Peyer's patch (tissue), 4 donors: Measurements from ENCODE around the gene PROSER3.

Experiments used
- CTCF ChIP-seq, 6 experiments: fragments of 450-650 bp in 4 of 6; fragments of 200-600 bp in 2 of 6; sonication (generic) in 1 of 6; IDR thresholded peaks; one replicate each; pipeline ENCODE4 v1.5.1; 2017 to 2019; ENCODE audit warnings: antibody characterized with exemption in 6 of 6, mild to moderate bottlenecking in 3 of 6, moderate library complexity in 1 of 6
- POLR2A ChIP-seq, 2 donors: fragments of 450-650 bp; IDR thresholded peaks; one replicate each; pipeline ENCODE4 v1.5.1; 2017; ENCODE audit warnings: antibody characterized with exemption in 2 of 2, mild to moderate bottlenecking in 2 of 2, moderate library complexity in 2 of 2

- TF ChIP-seq CTCF (IDR thresholded peaks at IDR 0.05) = no peak
- no peak for TF ChIP-seq POLR2A (IDR thresholded peaks at IDR 0.05)
Observed at GRCh38 chr19:35720648-35721047, 37.3 kb upstream of the PROSER3 start.
